H9 (cell line): ENCODE measurements around the gene CEP85L. TPM values are rescaled to one million over a fixed set of nuclear protein-coding genes. Genes with fewer than 3 reads are reported as not detected.

Source experiments
- DNase-seq: peaks from one replicate; pipeline ENCODE4 v3.0.0-alpha.2; 2017
- H2AFZ ChIP-seq: one replicate; pipeline ENCODE4 v1.6.1; 2013; ENCODE audit warnings: mild to moderate bottlenecking, low read length, control low read depth, moderate library complexity
- H2AK5ac ChIP-seq: 2 replicates; pipeline ENCODE4 v1.6.1; 2013; ENCODE audit warnings: low read length, control low read depth, mixed read lengths; ENCODE audit not compliant: insufficient read length
- H2BK120ac ChIP-seq: one replicate; pipeline ENCODE4 v1.6.1; 2013; ENCODE audit warnings: low read depth, mild to moderate bottlenecking, low read length, control low read depth, inconsistent platforms; ENCODE audit not compliant: poor library complexity, severe bottlenecking
- H2BK12ac ChIP-seq: 2 replicates; pipeline ENCODE4 v1.6.1; 2013; ENCODE audit warnings: low read length, control low read depth, mixed read lengths, low read depth; ENCODE audit not compliant: insufficient read length
- H2BK15ac ChIP-seq: 2 replicates; pipeline ENCODE4 v1.6.1; 2013; ENCODE audit warnings: low read depth, low read length, control low read depth
- H2BK20ac ChIP-seq: one replicate; pipeline ENCODE4 v1.6.1; 2013; ENCODE audit warnings: low read depth, mild to moderate bottlenecking, low read length, control low read depth, inconsistent platforms; ENCODE audit not compliant: poor library complexity, severe bottlenecking
- H2BK5ac ChIP-seq: 2 replicates; pipeline ENCODE4 v1.6.1; 2013; ENCODE audit warnings: low read length, control low read depth, mixed read lengths; ENCODE audit not compliant: insufficient read length
- H3K14ac ChIP-seq: 2 replicates; pipeline ENCODE4 v1.6.1; 2013; ENCODE audit warnings: low read length, control low read depth; ENCODE audit not compliant: insufficient read depth
- H3K18ac ChIP-seq: 2 replicates; pipeline ENCODE4 v1.6.1; 2013; ENCODE audit warnings: low read depth, mild to moderate bottlenecking, mixed read lengths, low read length, control low read depth; ENCODE audit not compliant: insufficient read length
- H3K23ac ChIP-seq: 2 replicates; pipeline ENCODE4 v1.6.1; 2013; ENCODE audit warnings: low read length, control low read depth, mixed read lengths, low read depth; ENCODE audit not compliant: insufficient read length
- H3K23me2 ChIP-seq: 2 replicates; pipeline ENCODE4 v1.6.1; 2013; ENCODE audit warnings: low read depth, mild to moderate bottlenecking, mixed read lengths, low read length, control low read depth; ENCODE audit not compliant: insufficient read length, poor library complexity, severe bottlenecking
- H3K27ac ChIP-seq: 2 replicates; pipeline ENCODE4 v1.5.1; 2013; ENCODE audit warnings: low read length, control low read depth, mixed read lengths, low read depth; ENCODE audit not compliant: insufficient read length
- H3K27me3 ChIP-seq: 2 replicates; pipeline ENCODE4 v1.6.1; 2013; ENCODE audit warnings: low read length, control low read depth, inconsistent platforms; ENCODE audit not compliant: insufficient read depth
- H3K4ac ChIP-seq: 2 replicates; pipeline ENCODE4 v1.6.1; 2013; ENCODE audit warnings: low read depth, mild to moderate bottlenecking, control low read depth, inconsistent platforms, low read length, moderate library complexity
- H3K4me1 ChIP-seq: 2 replicates; pipeline ENCODE4 v1.6.1; 2013; ENCODE audit warnings: low read length, control low read depth, inconsistent platforms; ENCODE audit not compliant: insufficient read depth
- H3K4me2 ChIP-seq: 2 replicates; pipeline ENCODE4 v1.6.1; 2013; ENCODE audit warnings: low read length, control low read depth, mixed read lengths; ENCODE audit not compliant: insufficient read length, insufficient read depth
- H3K56ac ChIP-seq: 2 replicates; pipeline ENCODE4 v1.6.1; 2013; ENCODE audit warnings: low read depth, mild to moderate bottlenecking, mixed read lengths, low read length, control low read depth; ENCODE audit not compliant: insufficient read length
- H3K79me1 ChIP-seq: 2 replicates; pipeline ENCODE4 v1.6.1; 2013; ENCODE audit warnings: low read depth, mild to moderate bottlenecking, moderate library complexity, low read length, control low read depth, inconsistent platforms; ENCODE audit not compliant: insufficient read depth, poor library complexity, severe bottlenecking
- H3K79me2 ChIP-seq: 2 replicates; pipeline ENCODE4 v1.6.1; 2013; ENCODE audit warnings: low read length, control low read depth, inconsistent platforms; ENCODE audit not compliant: insufficient read depth
- H3K9ac ChIP-seq: 2 replicates; pipeline ENCODE4 v1.6.1; 2013; ENCODE audit warnings: low read length, control low read depth, mixed read lengths; ENCODE audit not compliant: insufficient read length; ENCODE audit errors: extremely low read depth
- H3K9me3 ChIP-seq: one replicate; pipeline ENCODE4 v1.6.1; 2013; ENCODE audit warnings: low read depth, low read length, inconsistent platforms; ENCODE audit not compliant: control insufficient read depth
- H3T11ph ChIP-seq: one replicate; pipeline ENCODE4 v1.6.1; 2013; ENCODE audit warnings: mild to moderate bottlenecking, low read length, control low read depth, inconsistent platforms
- H4K20me1 ChIP-seq: one replicate; pipeline ENCODE4 v1.6.1; 2013; ENCODE audit not compliant: control insufficient read depth, insufficient read length, insufficient read depth
- H4K5ac ChIP-seq: 2 replicates; pipeline ENCODE4 v1.6.1; 2013; ENCODE audit warnings: low read depth, mild to moderate bottlenecking, mixed read lengths, low read length, control low read depth; ENCODE audit not compliant: insufficient read length
- H4K8ac ChIP-seq: replicated peaks from 2 replicates; pipeline ENCODE4 v1.6.1; 2013; ENCODE audit warnings: low read length, control low read depth, mixed read lengths, low read depth; ENCODE audit not compliant: insufficient read length
- H4K91ac ChIP-seq: 2 replicates; pipeline ENCODE4 v1.6.1; 2013; ENCODE audit warnings: low read depth, mild to moderate bottlenecking, moderate library complexity, mixed read lengths, low read length, control low read depth; ENCODE audit not compliant: insufficient read length
- H3K27ac Mint-ChIP-seq, 3 experiments: 2 replicates in 2 of 3; 3 replicates in 1 of 3; pipeline ENCODE4 v1.8.0; 2020 to 2021; ENCODE audit warnings: mixed read lengths in 3 of 3, mild to moderate bottlenecking in 1 of 3, moderate library complexity in 1 of 3
- H3K27me3 Mint-ChIP-seq: 2 replicates; pipeline ENCODE4 v1.8.0; 2021; ENCODE audit warnings: low read depth, mild to moderate bottlenecking, moderate library complexity, mixed read lengths
- H3K36me3 Mint-ChIP-seq, 3 experiments: 2 replicates in 2 of 3; 3 replicates in 1 of 3; pipeline ENCODE4 v1.8.0; 2020 to 2021; ENCODE audit warnings: low read depth in 3 of 3, mixed read lengths in 3 of 3; ENCODE audit not compliant: insufficient read depth in 1 of 3
- H3K4me1 Mint-ChIP-seq, 2 experiments: 2 replicates each; pipeline ENCODE4 v1.8.0; 2020; ENCODE audit warnings: mixed read lengths in 2 of 2
- H3K4me3 Mint-ChIP-seq, 2 experiments: 2 replicates in 1 of 2; 3 replicates in 1 of 2; pipeline ENCODE4 v1.8.0; 2020 to 2021; ENCODE audit warnings: mild to moderate bottlenecking in 2 of 2, mixed read lengths in 2 of 2, moderate library complexity in 1 of 2
- H3K9me3 Mint-ChIP-seq, 2 experiments: 2 replicates in 1 of 2; 3 replicates in 1 of 2; pipeline ENCODE4 v1.8.0; 2020; ENCODE audit warnings: mild to moderate bottlenecking in 2 of 2, mixed read lengths in 2 of 2, moderate library complexity in 1 of 2
- CTCF ChIP-seq: fragments of 200-600 bp; sonication (generic); conservative IDR thresholded peaks from 3 replicates; pipeline ENCODE4 v1.8.0; 2021; ENCODE audit warnings: antibody characterized with exemption, mild to moderate bottlenecking
- WGBS: extraction: QIAGEN DNeasy Blood & Tissue Kit; methylation state at CpG from one replicate; pipeline ENCODE4 v1.1.7; 2013; ENCODE audit warnings: missing lambda C conversion rate, low lambda C conversion rate, mixed read lengths; ENCODE audit not compliant: insufficient read length; ENCODE audit errors: extremely low coverage; 5-methylcytosine and 5-hydroxymethylcytosine counted together
- total RNA-seq: library from RNA; stranded (reverse); gene quantifications from 2 replicates; pipeline ENCODE4 v1.2.1, GENCODE V29; 2021

The CEP85L gene
- total RNA-seq, 1 experiment from 2014 or later, result 3.8 TPM

GRCh38 chr6:118627724-118628123 is 23.7 kb downstream of the CEP85L start:
- no peaks in the 10 kb centered on the region for H3K27me3 ChIP-seq
- peaks cover 8 to 20% (median 17%) of the 10 kb centered on the region in 3 experiments for H3K36me3 Mint-ChIP-seq
- H3K79me2 ChIP-seq, result 0 out of 2 replicates have a peak, but pooled peaks cover 2% of the 10 kb centered on the region
- no peak overlapping the region for H3K14ac ChIP-seq
- H4K8ac ChIP-seq, result no peak overlapping the region
- H2BK5ac ChIP-seq, result no peak overlapping the region
- peak overlapping the region in 1 of 3 experiments; percentile 74; a peak in 2 of 7 replicates for H3K27ac Mint-ChIP-seq
- no peak overlapping the region for H4K5ac ChIP-seq
- H3K4ac ChIP-seq, result no peak overlapping the region
- peaks cover 13 to 25% of the 10 kb centered on the region in 2 experiments for H3K4me1 Mint-ChIP-seq
- no peak overlapping the region for H4K91ac ChIP-seq
- no peaks in the 10 kb centered on the region for H4K20me1 ChIP-seq
- peaks cover 9% of the 10 kb centered on the region for H3K9me3 ChIP-seq
- H3K23ac ChIP-seq, result no peak overlapping the region
- no peaks in the 10 kb centered on the region; the same call in 1 of the 2 replicates for H3K27me3 Mint-ChIP-seq
- H2BK12ac ChIP-seq, result no peak overlapping the region
- no peak for DNase-seq
- no peak overlapping the region for H3K4me3 Mint-ChIP-seq
- no peak overlapping the region for H2AK5ac ChIP-seq
- no CpG with 5 or more reads among the region's 3 CpGs for WGBS
- H3K4me1 ChIP-seq, result peaks cover 4% of the 10 kb centered on the region; the same call in 1 of the 2 replicates
- no peak overlapping the region for H2BK15ac ChIP-seq
- H2AFZ ChIP-seq, result no peak overlapping the region
- H2BK20ac ChIP-seq, result no peak overlapping the region
- TF ChIP-seq CTCF, result no peak
- no peaks in the 10 kb centered on the region for H3K79me1 ChIP-seq
- H3K56ac ChIP-seq, result no peak overlapping the region
- H3K9me3 Mint-ChIP-seq, result peaks cover 14 to 17% of the 10 kb centered on the region in 2 experiments
- H3K27ac ChIP-seq, result no peak overlapping the region
- no peak overlapping the region for H3T11ph ChIP-seq
- no peak overlapping the region for H3K9ac ChIP-seq
- H3K23me2 ChIP-seq, result no peaks in the 10 kb centered on the region
- H3K18ac ChIP-seq, result no peak overlapping the region
- H3K4me2 ChIP-seq, result no peak overlapping the region
- no peak overlapping the region for H2BK120ac ChIP-seq
